M059J (cell line): ENCODE results near the gene RNF152. TPM values are rescaled to one million over a fixed set of nuclear protein-coding genes. Genes with fewer than 3 reads are reported as not detected.
A peak's percentile ranks its signal among the peaks of the same experiment; 100 is the strongest.

Source experiments
- DNase-seq: peaks from one replicate; pipeline ENCODE4 v3.0.0-alpha.2; 2012; ENCODE audit warnings: low read depth
- total RNA-seq: library from RNA; depleted of rRNA; stranded (reverse); fragments of >200 nt; shearing (Covaris generic); gene quantifications from 2 replicates; pipeline ENCODE4 v1.2.3, GENCODE V29; 2014; rRNA removed

The RNF152 gene, protein sequence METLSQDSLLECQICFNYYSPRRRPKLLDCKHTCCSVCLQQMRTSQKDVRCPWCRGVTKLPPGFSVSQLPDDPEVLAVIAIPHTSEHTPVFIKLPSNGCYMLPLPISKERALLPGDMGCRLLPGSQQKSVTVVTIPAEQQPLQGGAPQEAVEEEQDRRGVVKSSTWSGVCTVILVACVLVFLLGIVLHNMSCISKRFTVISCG
- 5.8 and 5.9 TPM in 2 replicates for total RNA-seq

DNA sequence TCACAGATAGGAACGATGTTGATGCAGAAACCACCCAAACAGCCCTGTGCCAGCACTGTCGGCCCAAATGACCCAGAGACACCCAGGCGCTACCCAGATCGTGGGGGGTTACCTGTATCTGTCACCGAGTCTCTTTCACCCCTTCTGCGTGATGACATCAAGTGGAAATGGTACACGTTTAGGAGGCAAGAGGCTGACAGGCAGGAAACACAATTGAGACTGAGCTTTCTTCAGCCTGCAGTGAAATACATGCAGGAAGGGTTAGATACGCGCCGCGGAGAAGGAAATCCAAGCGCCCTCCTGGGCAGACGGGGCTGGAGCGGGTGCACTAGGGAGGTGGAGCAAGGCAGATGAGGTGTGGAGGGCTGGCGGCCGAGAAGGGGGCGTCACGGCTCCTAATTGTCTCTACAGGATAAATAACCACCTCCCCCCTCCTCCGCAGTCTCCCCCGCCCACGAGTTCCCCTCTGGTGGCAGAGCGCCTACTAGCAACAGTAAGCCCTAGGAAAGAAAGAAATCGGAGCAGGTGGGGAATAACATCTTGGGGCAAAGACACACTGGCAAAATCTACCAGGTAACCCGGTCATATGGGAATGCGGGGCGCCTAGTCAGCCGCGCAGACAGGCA lies at the start of gene RNF152:
TSS of gene RNF152 (minus strand) at position 325 of the 626 bp plus-strand sequence. CDS start 76,544 bp downstream, outside the sequence.
- DNase-seq: no peak

DNA sequence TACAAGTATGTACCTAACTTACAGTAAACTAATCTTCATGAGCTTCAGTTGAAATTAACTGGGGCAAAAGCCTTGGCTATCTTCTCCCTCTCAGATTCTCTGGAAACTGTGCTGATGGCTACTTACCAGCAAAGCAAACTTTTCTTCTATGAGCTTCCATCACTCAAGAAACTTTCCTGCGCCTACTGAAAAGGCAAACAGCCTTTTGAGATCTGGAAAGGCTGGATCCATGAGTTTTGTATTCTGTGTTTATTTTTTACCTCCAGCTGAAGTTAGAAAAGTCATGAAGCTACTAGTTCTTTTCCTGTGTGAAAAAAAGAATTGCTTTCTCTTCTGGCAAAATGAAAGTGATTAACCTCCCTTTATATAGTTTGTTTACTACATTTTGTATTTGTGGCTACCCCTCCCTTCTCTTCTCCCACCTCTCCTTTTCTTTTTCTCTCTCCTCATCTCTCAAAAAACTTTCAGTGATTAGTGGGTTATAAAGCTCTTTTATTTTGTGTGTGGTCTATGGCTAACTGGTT lies 49.2 kb upstream of the RNF152 start:
- no peak for DNase-seq

DNA sequence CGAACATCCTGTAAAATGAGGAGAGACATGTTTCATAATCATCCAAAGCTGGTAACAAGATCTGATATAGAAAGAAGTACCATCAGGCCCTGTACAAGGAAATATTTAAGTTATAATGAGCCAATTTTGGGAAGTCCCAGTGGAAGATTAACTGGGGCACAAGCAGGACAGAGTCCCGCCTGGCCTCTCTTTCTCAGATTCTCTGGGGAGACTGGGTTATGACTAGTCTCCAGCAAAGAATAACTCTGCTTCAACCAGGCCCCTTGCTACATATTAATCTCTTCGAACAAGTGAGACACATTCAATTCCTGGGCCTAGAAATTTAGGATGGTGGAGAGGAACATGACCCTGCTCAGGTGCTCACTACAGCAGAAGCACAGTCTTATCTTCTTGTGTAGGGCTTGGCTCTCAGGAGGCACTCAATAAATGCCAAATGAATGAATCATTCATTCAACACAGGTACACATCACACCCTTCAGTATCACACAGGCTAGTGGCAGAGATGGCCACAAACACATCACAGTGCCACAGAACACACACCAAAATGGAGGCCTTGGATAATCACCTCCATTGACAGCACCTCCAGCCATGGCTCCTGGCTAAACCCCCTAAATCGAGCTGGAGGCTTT lies 46.4 kb upstream of the RNF152 start:
- DNase-seq: no peak

DNA sequence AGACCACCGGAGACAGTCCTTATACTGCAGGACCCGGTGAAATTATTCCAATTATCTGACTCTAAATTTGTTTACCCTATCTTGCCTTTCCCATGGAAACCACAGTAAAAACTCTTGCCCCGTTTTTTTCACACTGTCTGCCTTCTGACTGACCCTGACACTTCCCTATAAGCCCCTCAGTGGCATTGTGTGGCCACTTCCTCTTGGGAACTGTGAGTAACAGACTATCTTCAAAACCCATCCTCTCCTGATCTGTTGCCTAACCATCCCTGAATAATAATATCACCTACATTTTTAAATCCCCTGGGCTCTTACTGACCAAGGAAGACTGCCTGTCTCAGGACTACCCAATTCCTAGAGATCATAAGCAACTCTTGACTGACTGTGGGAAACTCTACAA lies 42.6 kb upstream of the RNF152 start:
- DNase-seq: no peak

DNA sequence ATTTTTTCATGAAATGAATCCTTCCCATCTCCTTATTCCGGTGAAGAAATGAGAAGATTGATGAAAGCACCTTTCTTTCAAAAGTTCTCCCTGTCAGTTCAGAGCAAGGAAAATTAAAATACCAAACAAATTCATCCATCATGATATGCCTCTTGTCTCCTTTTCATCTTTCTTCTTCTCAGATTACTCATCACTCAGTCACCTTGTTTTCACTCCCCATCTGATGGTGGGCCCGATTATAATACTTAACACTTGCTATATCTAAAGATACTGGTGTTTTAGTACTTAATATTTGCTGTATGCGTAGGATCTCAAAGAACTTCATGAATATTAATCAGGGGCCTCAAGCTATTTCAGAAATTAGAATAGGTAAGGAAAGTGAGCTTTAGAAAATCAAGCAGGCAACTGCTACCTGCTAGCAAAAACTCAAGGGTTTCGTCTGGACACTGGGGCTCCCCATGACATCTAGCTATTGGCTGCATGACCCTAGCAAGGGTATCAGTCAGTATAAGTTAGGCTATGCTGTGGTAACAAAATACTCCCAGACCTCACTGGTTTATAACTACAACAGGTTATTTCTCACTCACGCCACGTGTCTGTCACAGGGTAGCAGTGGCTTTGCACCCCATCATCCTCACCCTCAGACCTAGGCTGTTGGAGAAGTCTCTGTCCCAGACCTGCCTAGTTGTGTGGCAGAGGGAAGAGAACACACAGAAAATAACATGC lies 39.0 kb upstream of the RNF152 start:
- no peak for DNase-seq

DNA sequence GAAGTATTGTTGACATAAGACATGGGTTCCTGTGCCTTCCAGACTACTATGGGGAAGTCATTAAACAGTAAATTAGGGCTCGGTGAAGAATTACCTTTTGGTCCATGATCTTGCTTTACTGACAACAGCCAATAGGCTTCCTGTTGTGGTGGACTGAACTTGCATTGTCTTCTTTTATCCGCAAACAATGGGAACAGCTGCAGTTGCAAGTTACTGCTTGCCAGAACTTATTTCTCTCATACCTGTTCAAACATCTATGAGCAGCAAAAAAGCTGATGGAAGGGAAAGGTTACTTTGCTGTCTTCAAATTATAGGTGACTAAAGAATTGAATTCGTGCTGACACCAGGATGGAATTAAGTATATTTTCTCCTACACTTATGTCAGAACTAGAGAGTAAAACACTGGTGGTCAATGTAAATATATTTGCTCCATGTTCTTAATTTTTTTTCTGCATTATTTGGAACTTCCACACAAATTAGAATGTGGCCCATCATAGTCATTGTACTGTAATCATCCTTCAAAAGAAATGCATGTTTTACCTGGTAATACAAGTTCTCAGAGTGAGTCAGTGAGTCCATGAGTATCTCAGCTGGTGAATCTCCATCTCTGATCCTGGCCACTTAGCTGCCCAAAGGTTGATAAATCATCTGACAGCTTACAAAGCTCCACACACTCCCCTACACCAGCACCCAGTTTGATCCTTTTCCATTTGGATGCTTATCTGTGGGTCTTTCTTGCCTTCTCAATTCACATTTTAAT lies 37.3 kb upstream of the RNF152 start:
- no peak for DNase-seq

DNA sequence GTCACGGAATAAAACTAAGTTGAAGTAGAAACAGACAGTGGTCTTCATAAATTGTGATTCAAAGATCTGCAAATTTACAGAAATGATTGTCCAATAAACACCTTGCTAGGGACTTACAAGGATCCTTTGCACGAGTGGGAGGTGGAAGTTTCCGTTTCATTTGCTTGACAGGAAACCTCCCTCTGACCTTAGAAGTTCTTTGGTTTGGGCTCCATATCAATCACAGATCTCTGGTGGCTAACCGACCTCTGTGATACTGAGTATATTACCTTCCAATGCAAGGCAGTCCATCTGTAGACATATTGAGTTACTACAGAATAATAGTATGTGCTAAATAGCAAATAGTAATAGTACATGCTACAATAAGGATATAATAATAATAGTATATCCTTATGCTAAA lies 33.7 kb upstream of the RNF152 start:
- DNase-seq: no peak

DNA sequence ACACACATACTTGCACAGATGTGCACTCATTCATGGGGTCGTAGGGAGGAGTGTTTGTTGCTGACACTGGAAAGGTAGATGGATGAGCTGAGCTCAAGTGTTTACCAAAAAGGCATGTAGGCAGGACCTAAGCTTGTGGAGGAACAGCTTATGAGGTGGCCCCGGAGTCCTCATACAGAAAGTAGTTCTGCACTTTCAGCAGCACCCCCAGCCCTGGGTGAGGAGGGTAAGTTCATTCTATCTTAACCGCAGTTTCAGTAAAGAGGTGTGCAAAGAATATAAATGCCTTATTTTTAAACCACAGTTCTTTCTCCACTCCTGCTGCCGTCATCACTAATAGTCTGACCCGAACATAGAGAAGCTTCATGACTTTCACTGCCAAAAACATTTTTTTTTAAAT lies 31.7 kb upstream of the RNF152 start:
- DNase-seq: no peak

DNA sequence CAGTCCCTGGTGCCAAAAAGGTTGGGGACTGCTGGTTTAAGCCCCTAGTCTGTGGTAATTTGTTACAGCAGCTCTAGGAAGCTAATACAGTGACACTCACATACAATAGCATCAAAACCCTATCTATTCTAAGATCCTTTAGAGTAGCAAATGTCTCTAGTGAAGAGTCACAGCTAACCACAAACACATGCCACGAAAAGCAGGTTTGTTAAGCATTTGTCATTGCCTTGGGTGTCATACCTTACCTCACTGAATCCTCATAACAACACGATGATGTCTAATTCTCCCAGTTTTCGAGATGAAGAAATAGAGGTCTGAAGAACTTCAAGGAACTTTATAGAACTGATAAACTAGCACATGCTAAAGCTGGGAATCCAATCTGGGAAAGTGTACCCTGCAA lies 29.6 kb upstream of the RNF152 start:
- DNase-seq: no peak

DNA sequence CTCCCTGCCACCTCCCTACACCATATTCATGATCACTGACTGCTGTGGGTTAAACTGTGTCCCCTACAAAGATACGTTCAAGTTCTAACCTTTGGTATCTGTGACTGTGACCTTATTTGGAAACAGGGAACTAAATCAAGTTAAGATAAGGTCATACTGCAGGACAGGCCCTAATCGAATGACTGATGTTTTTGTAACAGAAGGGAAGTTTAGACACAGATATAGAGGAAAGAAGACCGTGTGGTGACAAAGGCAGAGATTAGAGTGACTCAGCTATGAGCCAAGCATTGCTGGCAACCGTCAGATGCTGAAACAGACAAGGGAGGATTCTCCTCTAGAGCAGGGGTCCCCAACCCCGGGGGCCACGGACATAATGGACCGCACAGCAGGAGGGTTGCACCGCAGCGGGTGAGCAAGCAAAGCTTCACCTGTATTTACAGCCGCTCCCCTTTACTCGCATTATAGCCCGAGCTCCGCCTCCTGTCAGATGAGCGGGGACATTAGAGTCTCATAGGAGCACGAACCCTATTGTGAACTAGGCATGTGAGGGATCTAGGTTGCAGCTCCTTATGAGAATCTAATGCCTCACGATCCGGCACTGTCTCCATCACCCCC lies 28.9 kb upstream of the RNF152 start:
- no peak for DNase-seq

DNA sequence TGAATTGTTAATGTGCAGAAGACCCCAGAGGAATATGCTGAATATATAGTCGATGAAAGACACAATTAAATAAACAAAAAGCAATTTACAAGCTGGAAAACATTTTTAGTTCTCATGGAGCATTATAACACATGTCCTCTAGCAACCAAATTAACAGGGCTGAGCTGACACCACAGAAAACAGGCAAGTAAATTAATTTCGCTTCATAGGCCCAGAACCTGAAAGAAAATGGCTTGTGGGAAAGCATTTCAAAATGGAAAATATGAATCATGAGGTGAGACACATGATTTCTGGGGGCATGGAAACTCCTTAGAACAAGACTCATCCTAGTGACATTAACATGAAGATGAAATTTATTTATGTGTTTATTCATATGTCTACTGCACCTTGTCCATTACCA lies 25.0 kb upstream of the RNF152 start:
- DNase-seq: peak; percentile 42

DNA sequence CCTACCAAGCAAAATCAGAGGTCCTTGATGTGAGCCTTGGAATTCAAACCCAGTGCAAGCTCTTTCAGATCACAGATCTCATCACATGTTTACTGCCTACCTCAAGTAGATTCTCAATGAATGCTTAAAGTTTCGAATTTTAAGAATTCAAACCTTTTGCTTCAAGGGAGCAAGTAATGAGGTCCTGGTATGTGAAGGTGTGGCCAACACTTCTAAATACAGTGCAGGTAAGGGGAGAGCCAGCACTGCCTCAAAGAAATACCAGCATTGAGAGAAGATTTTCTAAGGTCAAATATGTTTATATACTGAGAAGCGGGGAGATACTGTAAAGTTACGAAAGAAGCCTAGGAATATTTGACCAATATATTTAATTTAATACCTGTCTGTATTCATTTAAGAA lies 19.7 kb upstream of the RNF152 start:
- DNase-seq: no peak

DNA sequence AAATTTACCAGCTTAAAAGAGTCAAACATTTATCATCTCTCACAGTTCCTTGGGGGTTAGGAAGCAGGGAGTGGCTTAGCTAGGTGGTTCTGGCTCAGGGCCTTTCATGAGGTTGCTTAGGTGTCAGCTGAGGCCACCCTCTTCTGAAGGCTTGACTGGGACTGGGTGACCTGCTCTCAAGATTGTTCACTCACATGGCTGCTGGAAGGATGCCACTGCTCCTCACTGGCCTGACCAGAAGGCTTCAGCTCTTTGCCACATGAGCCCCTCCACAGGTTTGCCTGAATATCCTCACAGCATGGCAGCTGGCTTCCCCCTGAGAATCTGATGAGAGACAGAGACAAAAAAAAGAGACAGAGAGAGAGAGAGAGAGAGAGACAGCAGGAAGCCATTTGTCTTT lies 17.3 kb upstream of the RNF152 start:
- no peak for DNase-seq

DNA sequence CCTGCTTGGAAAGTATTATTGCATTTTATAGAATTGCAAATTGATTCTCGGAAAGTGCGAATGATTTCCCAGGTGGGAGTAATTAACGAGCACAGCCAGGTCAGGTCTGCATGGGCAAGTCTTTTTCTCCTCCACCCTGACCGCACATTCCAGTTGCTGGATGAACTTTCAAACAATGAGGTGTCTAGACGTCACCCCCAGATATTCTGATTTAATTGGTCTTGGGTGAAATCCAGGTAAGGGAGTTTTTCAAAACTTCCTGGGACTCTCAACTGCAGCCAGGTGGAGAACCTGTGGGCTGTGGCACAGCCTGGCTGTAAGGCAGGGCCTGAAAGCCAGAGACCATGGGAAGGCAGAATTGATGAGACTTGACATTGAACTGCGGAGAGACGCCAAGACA lies 15.9 kb upstream of the RNF152 start:
- DNase-seq: no peak

DNA sequence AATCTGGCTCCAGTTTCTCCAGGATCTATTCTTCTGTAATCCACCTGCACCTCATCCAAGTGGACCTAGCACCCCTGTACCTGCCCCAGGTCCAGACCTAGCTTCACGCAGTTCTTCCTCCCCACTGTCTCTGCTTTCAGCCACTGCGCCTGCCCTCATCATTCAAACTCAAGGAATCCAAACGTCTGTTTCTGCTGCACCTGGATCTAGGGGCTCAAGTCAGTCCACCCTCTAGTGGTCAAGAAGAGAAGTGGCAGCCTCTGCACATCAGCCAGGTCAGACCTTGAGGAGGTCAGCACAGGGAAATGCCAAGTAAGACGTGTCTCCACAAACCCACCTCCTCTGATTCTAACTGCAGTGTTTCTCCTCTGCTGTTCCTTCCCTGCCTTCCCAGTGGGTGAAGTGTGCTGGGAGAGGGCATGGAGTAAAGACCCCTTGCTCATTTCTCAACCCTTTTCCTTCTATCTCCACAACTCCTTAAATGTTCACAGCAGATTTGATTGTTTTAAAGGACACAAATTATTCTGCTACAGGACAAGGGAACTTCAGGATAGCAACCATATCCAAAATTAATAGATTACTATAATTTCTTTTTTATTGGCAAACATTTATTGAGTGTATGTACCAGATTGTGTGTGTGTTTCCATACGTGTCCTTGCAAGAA lies 8.6 kb upstream of the RNF152 start:
- DNase-seq: peak; percentile 64

DNA sequence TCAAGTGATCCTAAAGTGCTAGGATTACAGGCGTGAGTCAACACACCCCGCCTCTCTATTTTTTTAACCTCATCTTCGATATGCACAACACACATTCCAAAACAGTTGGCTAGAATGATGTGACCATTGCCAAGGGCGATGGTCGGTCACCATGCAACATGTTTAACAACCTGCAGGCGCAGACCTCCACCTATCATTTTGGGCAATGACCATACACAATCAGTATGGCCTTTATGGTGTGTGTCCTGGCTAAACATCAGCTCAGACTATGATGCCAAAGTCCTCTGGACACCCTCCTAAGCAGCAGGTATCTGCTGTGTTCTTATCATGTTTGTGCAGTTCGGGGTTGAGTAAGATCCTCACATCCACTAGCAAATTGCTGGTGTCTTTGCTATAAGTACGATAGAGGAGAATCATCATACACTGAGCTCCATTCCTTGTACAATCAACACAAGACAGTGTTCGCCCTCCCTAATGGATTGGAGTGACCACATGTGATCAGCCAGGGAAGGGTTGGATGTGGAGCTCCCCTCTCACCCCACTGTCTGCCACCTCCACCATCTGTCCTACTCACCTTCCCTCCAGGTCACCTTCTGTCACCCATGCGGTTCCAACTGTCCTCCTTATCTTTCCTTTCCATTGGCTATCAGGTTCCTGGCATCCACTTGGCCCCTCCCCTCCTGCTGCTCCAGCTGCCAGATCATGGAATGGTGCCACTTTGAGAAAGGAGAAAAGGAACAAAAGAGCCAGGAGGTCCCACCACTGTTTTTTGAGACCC lies 7.9 kb upstream of the RNF152 start:
- DNase-seq: no peak

DNA sequence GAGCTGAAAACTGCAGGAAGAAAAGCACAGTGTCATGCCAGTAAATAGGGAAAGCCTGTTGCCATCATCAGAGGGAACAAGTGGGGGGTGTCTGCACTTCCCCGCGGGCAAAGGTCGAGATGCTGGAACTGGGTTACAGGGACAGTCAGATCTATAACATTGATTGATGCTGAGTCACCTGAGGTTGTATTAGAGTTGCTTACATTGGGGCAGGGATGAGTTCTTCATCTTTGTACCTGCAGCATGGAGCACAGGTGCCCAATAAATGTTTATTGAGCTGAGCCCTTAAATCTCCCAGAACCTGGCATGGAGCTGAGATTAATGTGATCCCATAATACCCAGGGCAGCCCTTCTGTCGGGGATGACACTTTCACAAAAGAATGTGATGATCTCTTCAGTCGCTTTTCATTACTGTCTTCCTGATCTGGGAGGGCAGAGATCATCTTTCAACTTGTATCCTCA lies 5.9 kb upstream of the RNF152 start:
- DNase-seq: peak; percentile 26

DNA sequence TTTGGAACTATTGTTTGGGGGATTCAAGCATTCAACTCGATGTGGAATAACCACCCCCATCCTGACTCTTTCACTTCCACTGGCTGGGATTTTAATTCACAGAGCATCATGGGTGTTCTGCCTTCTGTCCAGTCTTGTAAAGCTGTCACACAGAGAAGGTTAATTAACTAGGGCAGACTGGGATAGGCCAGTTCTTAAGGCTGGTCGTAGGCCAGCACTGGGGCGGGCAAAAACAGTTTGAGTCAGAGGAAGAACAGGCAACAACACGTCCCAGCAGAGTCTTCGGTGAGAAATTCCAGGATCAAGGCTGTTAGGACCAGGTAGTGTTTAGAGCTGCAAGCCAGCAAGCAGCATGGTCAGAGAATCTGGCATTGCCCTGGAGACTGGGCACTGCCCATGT lies 4.0 kb upstream of the RNF152 start:
- DNase-seq: peak; percentile 89

DNA sequence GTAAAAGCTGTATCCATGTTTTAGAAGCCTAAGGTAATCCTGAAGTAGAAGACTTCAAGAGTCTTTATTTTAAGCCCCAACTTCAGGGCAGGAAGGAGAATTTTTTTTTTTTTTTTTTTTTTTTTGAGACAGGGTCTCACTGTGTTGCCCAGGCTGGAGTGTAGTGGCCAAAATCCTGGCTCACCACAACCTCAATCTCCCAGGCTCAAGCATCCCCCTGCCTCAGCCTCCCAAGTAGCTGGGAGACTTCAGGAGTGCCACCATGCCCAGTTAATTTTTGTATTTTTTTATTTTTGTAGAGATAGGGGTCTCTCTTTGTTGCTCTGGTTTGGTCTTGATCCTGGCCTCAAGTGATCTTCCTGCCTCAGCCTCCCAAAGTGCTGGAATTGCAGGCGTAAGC lies 3.3 kb upstream of the RNF152 start:
- DNase-seq: no peak
